Mesothelial cell of epicardium (in vitro differentiated cells): ENCODE results near the gene PPP3CA. TPM values are rescaled to one million over a fixed set of nuclear protein-coding genes. Genes with fewer than 3 reads are reported as not detected.

Experiments
- DNase-seq, 2 experiments: peaks; one replicate each; pipeline ENCODE4 v3.0.0; 2021; ENCODE audit warnings: low spot score in 2 of 2; ENCODE audit not compliant: unreplicated experiment in 2 of 2
- H3K27ac Mint-ChIP-seq: 2 replicates; pipeline ENCODE4 v1.8.0; 2021; ENCODE audit warnings: mixed read lengths
- H3K27me3 Mint-ChIP-seq: 2 replicates; pipeline ENCODE4 v1.8.0; 2021; ENCODE audit warnings: low read depth, mixed read lengths
- H3K36me3 Mint-ChIP-seq: 2 replicates; pipeline ENCODE4 v1.8.0; 2021; ENCODE audit warnings: mixed read lengths
- H3K4me1 Mint-ChIP-seq: 2 replicates; pipeline ENCODE4 v1.8.0; 2021; ENCODE audit warnings: mixed read lengths
- H3K4me3 Mint-ChIP-seq: 2 replicates; pipeline ENCODE4 v1.8.0; 2021; ENCODE audit warnings: mild to moderate bottlenecking, moderate library complexity, mixed read lengths
- H3K9me3 Mint-ChIP-seq: 2 replicates; pipeline ENCODE4 v1.8.0; 2021; ENCODE audit warnings: mixed read lengths
- CTCF ChIP-seq: fragments of 200-600 bp; sonication (generic); IDR thresholded peaks from one replicate; pipeline ENCODE4 v1.5.0; 2021; ENCODE audit warnings: antibody characterized with exemption; ENCODE audit not compliant: unreplicated experiment
- microRNA-seq: library from miRNA; unstranded; fragments of <30 nt; microRNA quantifications from one replicate; pipeline ENCODE4 v1.2.0, GENCODE V29; 2021; ENCODE audit warnings: inconsistent platforms, mixed read lengths
- total RNA-seq: library from RNA; stranded (reverse); gene quantifications from 3 replicates; pipeline ENCODE4 v1.2.1, GENCODE V29; 2021

The PPP3CA gene
- total RNA-seq, 1 donor from 2014 or later: 23.5 TPM

- H3K27me3 Mint-ChIP-seq: no peaks in the 10 kb centered on the region
- no peaks in the 10 kb centered on the region for H3K9me3 Mint-ChIP-seq
- no peak for DNase-seq
- TF ChIP-seq CTCF: no peak
- peaks cover 42% of the 10 kb centered on the region for H3K4me1 Mint-ChIP-seq
- H3K4me3 Mint-ChIP-seq: no peak overlapping the region
- H3K36me3 Mint-ChIP-seq: no peaks in the 10 kb centered on the region
- H3K27ac Mint-ChIP-seq: no peak overlapping the region
Observed at GRCh38 chr4:100982345-100982744, 365.0 kb downstream of the PPP3CA start.

GRCh38 chr4:100981447-100982204 lies 365.7 kb downstream of the PPP3CA start:
- Mint-ChIP-seq H3K27me3 (no peaks in the 10 kb centered on the region), H3K27ac (peak overlapping the region; percentile 49), H3K9me3 (no peaks in the 10 kb centered on the region), H3K36me3 (no peaks in the 10 kb centered on the region), H3K4me1 (peaks cover 44% of the 10 kb centered on the region), H3K4me3 (no peak overlapping the region)
- TF ChIP-seq CTCF: no peak
- DNase-seq: no peak

- no peak for DNase-seq
- H3K27me3 Mint-ChIP-seq: no peaks in the 10 kb centered on the region
- H3K36me3 Mint-ChIP-seq: no peaks in the 10 kb centered on the region
- TF ChIP-seq CTCF: no peak
- H3K9me3 Mint-ChIP-seq: no peaks in the 10 kb centered on the region
- H3K4me1 Mint-ChIP-seq: peaks cover 40% of the 10 kb centered on the region
- H3K4me3 Mint-ChIP-seq: no peak overlapping the region
- H3K27ac Mint-ChIP-seq: no peak overlapping the region
Observed at GRCh38 chr4:100979736-100980135, 367.6 kb downstream of the PPP3CA start.

DNA sequence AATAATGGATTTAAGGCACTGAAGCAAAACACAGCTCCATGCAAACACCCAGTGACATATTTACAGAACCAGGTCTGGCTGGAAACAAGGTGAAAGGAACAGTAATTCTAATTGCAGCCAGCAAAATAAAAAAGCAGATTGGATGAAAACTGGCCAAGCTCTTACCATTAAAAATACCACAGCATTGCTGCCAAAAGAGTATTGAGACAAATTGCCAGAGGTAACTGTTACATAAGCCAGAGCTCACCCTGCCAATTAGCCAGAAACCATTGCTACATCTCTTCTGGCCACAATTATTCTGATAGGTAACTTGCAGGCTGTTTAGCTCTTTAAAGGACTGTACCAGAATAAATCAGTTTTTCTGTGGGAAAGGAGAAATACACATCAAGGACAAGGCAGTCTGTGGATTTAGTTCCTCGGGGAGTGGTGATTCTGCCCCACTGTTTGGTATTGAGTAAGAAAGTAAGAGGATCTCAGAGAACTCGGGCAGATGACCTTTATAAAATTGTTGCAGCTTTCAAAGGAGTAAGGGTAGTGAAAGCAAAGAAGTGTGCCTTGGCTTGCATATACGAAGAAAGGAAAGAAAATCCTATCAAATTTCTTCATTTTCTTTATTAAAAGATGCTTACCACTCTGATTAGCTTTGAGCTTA lies 369.5 kb downstream of the PPP3CA start:
- Mint-ChIP-seq H3K27ac (no peak overlapping the region), H3K9me3 (no peaks in the 10 kb centered on the region), H3K36me3 (no peaks in the 10 kb centered on the region), H3K4me3 (no peak overlapping the region), H3K27me3 (no peaks in the 10 kb centered on the region), H3K4me1 (peaks cover 37% of the 10 kb centered on the region)
- TF ChIP-seq CTCF: no peak
- DNase-seq: no peak

- Mint-ChIP-seq H3K4me3 (no peak overlapping the region), H3K27ac (no peak overlapping the region), H3K9me3 (no peaks in the 10 kb centered on the region), H3K4me1 (peaks cover 32% of the 10 kb centered on the region), H3K36me3 (no peaks in the 10 kb centered on the region), H3K27me3 (no peaks in the 10 kb centered on the region)
- no peak for DNase-seq
- no peak for TF ChIP-seq CTCF
Observed at GRCh38 chr4:100977274-100977673, 370.1 kb downstream of the PPP3CA start.

Small RNAs within 50 kb of the gene (microRNA-seq; reads per million reads assigned to microRNA genes)
- gene MIR1255A (not detected), gene MIR8066 (not detected)
